ENCODE results near the gene SCN10A.

SCN10A gene

GRCh38 chr3:38816026-38816425 lies at the start of gene SCN10A:
TSS of gene SCN10A (minus strand) at chr3:38816217. CDS start at chr3:38794010, 22,207 bp downstream.
- DNase-seq, result no peak

- DNase-seq, result no peak
Observed at GRCh38 chr3:38853011-38853410, 37.0 kb upstream of the SCN10A start.

- no peak for DNase-seq
Observed at GRCh38 chr3:38843898-38844297, 27.9 kb upstream of the SCN10A start.

GRCh38 chr3:38842266-38842965 lies 26.4 kb upstream of the SCN10A start:
- no peak for DNase-seq

GRCh38 chr3:38840987-38841386 lies 25.0 kb upstream of the SCN10A start:
- DNase-seq, result no peak

GRCh38 chr3:38837358-38837757 lies 21.3 kb upstream of the SCN10A start:
- no peak for DNase-seq

- no peak for DNase-seq
Observed at GRCh38 chr3:38836561-38836960, 20.5 kb upstream of the SCN10A start.

GRCh38 chr3:38835939-38836338 lies 19.9 kb upstream of the SCN10A start:
- DNase-seq, result no peak

- no peak for DNase-seq
Observed at GRCh38 chr3:38834717-38835116, 18.7 kb upstream of the SCN10A start.

GRCh38 chr3:38834110-38834509 lies 18.1 kb upstream of the SCN10A start:
- peak; percentile 11 to 12 for DNase-seq

GRCh38 chr3:38829404-38829803 lies 13.4 kb upstream of the SCN10A start:
- DNase-seq, result no peak

GRCh38 chr3:38828681-38829080 lies 12.7 kb upstream of the SCN10A start:
- no peak for DNase-seq

GRCh38 chr3:38827791-38828190 lies 11.8 kb upstream of the SCN10A start:
- DNase-seq, result no peak

GRCh38 chr3:38826001-38826400 lies 10.0 kb upstream of the SCN10A start:
- DNase-seq, result no peak

GRCh38 chr3:38824349-38824748 lies 8.3 kb upstream of the SCN10A start:
- DNase-seq, result no peak

- DNase-seq, result no peak
Observed at GRCh38 chr3:38823722-38824121, 7.7 kb upstream of the SCN10A start.

GRCh38 chr3:38823186-38823585 lies 7.2 kb upstream of the SCN10A start:
- DNase-seq, result no peak

- no peak for DNase-seq
Observed at GRCh38 chr3:38811822-38812221, 4.2 kb downstream of the SCN10A start.

- DNase-seq, result peak in 1 of 2 donors; percentile 25
Observed at GRCh38 chr3:38805765-38806386, 10.1 kb downstream of the SCN10A start.

GRCh38 chr3:38805004-38805403 lies 11.0 kb downstream of the SCN10A start:
- DNase-seq, result no peak

GRCh38 chr3:38800511-38800910 lies 15.5 kb downstream of the SCN10A start:
- DNase-seq, result no peak

GRCh38 chr3:38793721-38794120 lies 22.3 kb downstream of the SCN10A start:
- no peak for DNase-seq

GRCh38 chr3:38792983-38793382 lies 23.0 kb downstream of the SCN10A start:
- no peak for DNase-seq

- no peak for DNase-seq
Observed at GRCh38 chr3:38782148-38782547, 33.9 kb downstream of the SCN10A start.

GRCh38 chr3:38773528-38773927 lies 42.5 kb downstream of the SCN10A start:
- DNase-seq, result no peak
